Thyroid gland (tissue), 4 donors: ENCODE results near the gene ACAD8. TPM values are rescaled to one million over a fixed set of nuclear protein-coding genes. Genes with fewer than 3 reads are reported as not detected.
"Not testable (repeated sequence)": the region's sequence is repeated elsewhere in the genome, so short reads cannot be mapped to it uniquely, and the experiment has no call there.

Experiments used
- DNase-seq, 2 donors: peaks; one replicate each; pipeline ENCODE4 v3.0.0-alpha.2; 2019
- H3K27ac ChIP-seq, 3 donors: fragments of 200-600 bp; sonication (generic); 1 replicate in 2 of 3; 2 replicates in 1 of 3; pipeline ENCODE4 v1.5.1; 2016 to 2019; ENCODE audit warnings: mild to moderate bottlenecking in 1 of 3, moderate library complexity in 1 of 3
- H3K27me3 ChIP-seq: fragments of 200-600 bp; sonication (generic); one replicate; pipeline ENCODE4 v1.5.1; 2019
- H3K36me3 ChIP-seq, 2 donors: fragments of 200-600 bp; sonication (generic); one replicate each; pipeline ENCODE4 v1.5.1; 2016 to 2019
- H3K4me1 ChIP-seq, 2 donors: fragments of 200-600 bp; sonication (generic); one replicate each; pipeline ENCODE4 v1.5.1; 2017 to 2019
- H3K4me3 ChIP-seq, 3 donors: fragments of 200-600 bp; sonication (generic); replicated peaks in 1 of 3; 1 replicate in 2 of 3; 2 replicates in 1 of 3; pipeline ENCODE4 v1.5.1; 2016; ENCODE audit warnings: mild to moderate bottlenecking in 1 of 3
- H3K9me3 ChIP-seq: fragments of 200-600 bp; sonication (generic); one replicate; pipeline ENCODE4 v1.5.1; 2017
- POLR2A ChIP-seq, 2 donors: fragments of 450-650 bp; IDR thresholded peaks; one replicate each; pipeline ENCODE4 v1.6.1; 2017; ENCODE audit warnings: antibody characterized with exemption in 2 of 2, mild to moderate bottlenecking in 2 of 2, moderate library complexity in 1 of 2
- WGBS, 2 donors: methylation state at CpG; one replicate each; pipeline ENCODE4 v1.1.5; 2017; 5-methylcytosine and 5-hydroxymethylcytosine counted together
- intact Hi-C: fragments of 100-400 bp; cut with DNase I; formaldehyde crosslinking; loops from one replicate; pipeline ENCODE4 v1.15.1; 2023
- total RNA-seq, 4 donors: library from RNA; depleted of rRNA; stranded (reverse); fragments of >200 nt; gene quantifications; one replicate each; pipeline ENCODE4 v1.2.3, GENCODE V29; 2016
- TF ChIP-seq, protein P1 (sequence below), 6 experiments: fragments of 200-600 bp in 3 of 6; fragments of 450-650 bp in 3 of 6; sonication (generic) in 3 of 6; IDR thresholded peaks; one replicate each; pipeline ENCODE4 v1.5.1; 2016 to 2019; ENCODE audit warnings: antibody characterized with exemption in 6 of 6, mild to moderate bottlenecking in 2 of 6, inconsistent platforms in 1 of 6, moderate library complexity in 1 of 6

Gene ACAD8
- total RNA-seq, 4 donors from 2014 or later, result 57.2 to 130 (median 73.2) TPM

DNA sequence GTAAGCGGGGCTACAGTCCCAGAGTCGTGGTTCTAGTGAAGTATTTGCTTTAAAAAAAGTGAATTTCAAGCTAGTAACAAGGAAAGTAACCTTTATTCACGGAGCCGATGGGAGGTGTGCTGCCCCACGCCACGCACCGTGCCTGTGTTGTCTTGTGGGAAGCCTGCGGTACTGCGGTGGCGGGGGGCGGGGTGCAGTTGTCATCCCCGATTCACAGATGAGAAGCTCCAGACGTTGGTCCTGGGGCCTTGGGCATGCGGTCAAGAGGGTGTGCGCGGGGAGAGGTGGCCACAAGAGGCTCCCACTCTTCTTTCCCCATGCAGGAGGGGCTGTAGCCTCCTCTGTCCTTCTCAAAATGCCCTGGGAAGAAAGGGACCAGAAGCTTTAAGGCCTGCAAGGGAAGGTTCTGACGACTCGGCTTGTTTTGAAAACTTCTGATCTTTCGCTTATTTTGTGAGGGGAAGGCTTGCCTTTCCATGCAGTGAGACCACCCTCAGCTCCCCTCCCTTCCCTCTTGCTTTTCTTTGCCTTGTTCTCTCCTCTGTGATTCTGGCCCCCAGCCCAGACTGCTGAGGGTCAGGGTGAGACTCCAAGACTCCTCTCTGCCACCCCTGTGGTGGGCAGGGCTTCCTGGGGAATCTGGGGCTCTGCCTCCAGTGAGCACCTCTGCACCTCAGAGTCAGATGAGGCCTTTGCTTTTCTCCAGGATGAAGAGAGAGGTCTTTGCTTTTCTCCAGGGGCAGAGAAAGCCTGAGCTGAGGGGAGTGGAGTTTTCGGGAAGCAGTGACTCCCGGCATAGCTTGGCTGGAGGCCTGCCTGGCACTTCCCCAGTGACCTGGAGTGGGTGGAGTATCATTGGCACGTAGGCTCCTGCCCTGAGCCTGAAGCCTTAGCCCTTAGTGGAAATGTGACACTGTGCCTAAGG lies 29.0 kb downstream of the ACAD8 start:
- TF ChIP-seq, protein P1, sequence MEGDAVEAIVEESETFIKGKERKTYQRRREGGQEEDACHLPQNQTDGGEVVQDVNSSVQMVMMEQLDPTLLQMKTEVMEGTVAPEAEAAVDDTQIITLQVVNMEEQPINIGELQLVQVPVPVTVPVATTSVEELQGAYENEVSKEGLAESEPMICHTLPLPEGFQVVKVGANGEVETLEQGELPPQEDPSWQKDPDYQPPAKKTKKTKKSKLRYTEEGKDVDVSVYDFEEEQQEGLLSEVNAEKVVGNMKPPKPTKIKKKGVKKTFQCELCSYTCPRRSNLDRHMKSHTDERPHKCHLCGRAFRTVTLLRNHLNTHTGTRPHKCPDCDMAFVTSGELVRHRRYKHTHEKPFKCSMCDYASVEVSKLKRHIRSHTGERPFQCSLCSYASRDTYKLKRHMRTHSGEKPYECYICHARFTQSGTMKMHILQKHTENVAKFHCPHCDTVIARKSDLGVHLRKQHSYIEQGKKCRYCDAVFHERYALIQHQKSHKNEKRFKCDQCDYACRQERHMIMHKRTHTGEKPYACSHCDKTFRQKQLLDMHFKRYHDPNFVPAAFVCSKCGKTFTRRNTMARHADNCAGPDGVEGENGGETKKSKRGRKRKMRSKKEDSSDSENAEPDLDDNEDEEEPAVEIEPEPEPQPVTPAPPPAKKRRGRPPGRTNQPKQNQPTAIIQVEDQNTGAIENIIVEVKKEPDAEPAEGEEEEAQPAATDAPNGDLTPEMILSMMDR (IDR thresholded peaks at IDR 0.05), result no peak
- no peak for TF ChIP-seq POLR2A (IDR thresholded peaks at IDR 0.05)
- WGBS, 2 donors, result 78 to 83% methylated on average over 21 to 22 of the region's 22 CpGs
- H3K27ac ChIP-seq, result peak overlapping the region in 1 of 3 donors; percentile 63
- H3K27me3 ChIP-seq, result no peaks in the 10 kb centered on the region
- H3K9me3 ChIP-seq, result no peaks in the 10 kb centered on the region
- peaks cover 0 to 12% of the 10 kb centered on the region in 2 donors for H3K4me1 ChIP-seq
- intact Hi-C loops, result no loop called here
- no peak overlapping the region for H3K4me3 ChIP-seq
- peak; percentile 77 to 82 for DNase-seq
- H3K36me3 ChIP-seq, result no peaks in the 10 kb centered on the region

DNA sequence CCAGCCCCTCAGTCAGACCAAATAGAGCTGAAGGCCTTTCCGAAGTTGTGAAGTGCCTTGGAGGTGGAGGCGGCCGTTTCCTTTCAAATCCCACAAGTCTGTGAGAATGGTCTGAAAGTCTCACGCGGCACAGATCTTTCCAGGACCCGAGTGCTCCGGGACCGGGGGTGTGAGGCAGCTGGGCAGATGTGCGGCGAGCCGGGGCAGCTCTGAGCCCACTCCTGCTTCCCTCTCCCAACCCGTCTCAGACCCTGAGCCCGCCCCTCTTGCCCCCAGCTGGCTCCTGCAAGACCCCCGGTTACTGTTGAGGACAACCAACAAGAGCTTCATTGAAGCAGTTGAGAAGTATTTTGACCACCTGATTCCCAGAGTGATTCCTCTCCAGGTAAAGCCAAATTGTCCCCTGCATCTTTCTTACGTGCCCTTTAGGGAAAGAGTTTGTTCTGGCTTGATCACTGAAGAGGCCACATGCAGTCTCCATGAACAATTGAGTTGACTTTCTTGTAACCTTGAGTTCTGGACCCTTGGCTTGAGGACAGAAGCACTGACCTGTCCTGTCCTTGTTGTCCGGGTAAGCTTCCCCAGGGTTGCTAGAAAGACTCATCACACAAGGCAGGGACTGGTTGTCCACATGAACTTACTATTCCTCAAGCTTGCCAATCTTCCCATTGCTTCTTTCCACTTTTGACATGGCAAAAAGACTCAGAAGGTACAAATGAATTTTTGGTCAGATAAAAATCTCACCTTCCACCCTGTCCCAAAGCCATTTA lies 30.3 kb downstream of the ACAD8 start:
- intact Hi-C loops, result no loop called here
- no peaks in the 10 kb centered on the region for H3K27me3 ChIP-seq
- no peak for TF ChIP-seq POLR2A (IDR thresholded peaks at IDR 0.05)
- TF ChIP-seq, protein P1 (IDR thresholded peaks at IDR 0.05), result no peak
- peaks cover 0 to 11% of the 10 kb centered on the region in 2 donors for H3K4me1 ChIP-seq
- H3K27ac ChIP-seq, result no peak overlapping the region
- WGBS, 2 donors, result 72 to 80% methylated on average over 14 to 15 of the region's 16 CpGs
- no peak overlapping the region for H3K4me3 ChIP-seq
- H3K9me3 ChIP-seq, result no peaks in the 10 kb centered on the region
- DNase-seq, result no peak
- no peaks in the 10 kb centered on the region for H3K36me3 ChIP-seq

DNA sequence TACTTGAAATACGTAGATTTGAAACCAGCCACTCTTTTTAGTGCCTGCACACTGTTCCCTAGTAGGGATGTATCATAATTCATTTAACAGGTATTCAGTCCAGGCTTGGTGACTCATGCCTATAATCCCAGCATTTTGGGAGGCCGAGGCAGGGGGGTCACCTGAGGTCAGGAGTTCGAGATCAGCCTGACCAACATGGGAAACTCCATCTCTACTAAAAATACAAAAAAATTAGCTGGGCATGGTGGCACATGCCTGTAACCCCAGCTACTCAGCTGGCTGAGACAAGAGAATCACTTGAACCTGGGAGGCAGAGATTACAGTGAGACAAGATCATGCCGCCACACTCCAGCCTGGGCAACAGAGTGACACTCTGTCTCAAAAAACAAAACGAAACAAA lies 31.0 kb downstream of the ACAD8 start:
- peaks cover 0 to 11% of the 10 kb centered on the region in 2 donors for H3K4me1 ChIP-seq
- H3K4me3 ChIP-seq, intact Hi-C loops, H3K9me3 ChIP-seq, H3K27me3 ChIP-seq, DNase-seq, H3K36me3 ChIP-seq, H3K27ac ChIP-seq: not testable (repeated sequence)
- WGBS, 2 donors, result 92 to 93% methylated on average over 5 of the region's 5 CpGs

DNA sequence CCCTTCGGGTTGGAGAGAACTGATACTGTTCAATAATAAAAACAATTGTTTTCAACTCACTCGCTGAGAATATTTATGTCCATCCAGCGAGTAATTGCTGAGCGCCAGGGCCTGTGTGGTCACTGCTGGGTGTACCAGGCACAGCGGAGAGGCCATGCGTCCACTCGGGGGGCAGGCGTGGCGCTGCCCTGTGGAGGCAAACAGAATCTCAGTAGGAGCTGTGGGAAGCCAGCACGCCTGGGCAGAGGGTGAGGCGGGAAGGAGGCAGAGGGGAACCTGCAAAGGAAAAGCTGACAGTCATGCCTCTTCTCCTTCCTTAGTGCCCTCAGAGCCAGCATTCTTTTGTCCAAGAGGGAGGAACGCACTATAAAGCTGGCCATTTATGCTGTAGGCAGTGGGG lies 34.2 kb downstream of the ACAD8 start:
- 90 to 94% methylated on average over 12 of the region's 12 CpGs for WGBS, 2 donors
- intact Hi-C loops, result no loop called here
- H3K4me1 ChIP-seq, result peaks cover 0 to 6% of the 10 kb centered on the region in 2 donors

DNA sequence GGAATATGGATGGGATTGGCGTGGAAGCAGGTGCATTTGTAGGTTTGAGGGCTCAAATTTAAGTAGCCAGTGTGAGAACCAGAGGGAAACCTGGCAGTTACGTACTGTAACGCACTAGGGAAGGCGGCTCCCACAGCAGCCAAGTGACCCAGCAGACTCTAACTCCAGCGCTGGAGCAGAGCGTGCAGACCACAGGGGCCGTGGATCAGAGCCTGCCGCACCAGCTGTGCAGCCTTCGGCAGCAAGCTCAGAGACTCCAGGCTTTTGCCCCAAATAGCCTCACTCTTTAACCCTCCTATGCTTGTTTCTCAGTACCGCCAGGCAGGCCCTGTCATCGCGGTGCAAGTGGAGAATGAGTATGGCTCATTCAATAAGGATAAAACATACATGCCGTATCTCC lies 35.1 kb downstream of the ACAD8 start:
- Histone ChIP-seq H3K27me3 (no peaks in the 10 kb centered on the region), H3K4me1 (no peaks in the 10 kb centered on the region), H3K27ac (no peak overlapping the region), H3K9me3 (no peaks in the 10 kb centered on the region), H3K4me3 (no peak overlapping the region), H3K36me3 (no peaks in the 10 kb centered on the region)
- intact Hi-C loops, result no loop called here
- no peak for TF ChIP-seq POLR2A (IDR thresholded peaks at IDR 0.05)
- TF ChIP-seq, protein P1 (IDR thresholded peaks at IDR 0.05), result no peak
- 93 to 95% methylated on average over 12 to 13 of the region's 13 CpGs for WGBS, 2 donors
- no peak for DNase-seq

More for the DNA sequence above, 34.2 kb downstream of the ACAD8 start:
- TF ChIP-seq, protein P1 (IDR thresholded peaks at IDR 0.05), result no peak
- no peak for TF ChIP-seq POLR2A (IDR thresholded peaks at IDR 0.05)
- no peaks in the 10 kb centered on the region for H3K27me3 ChIP-seq
- no peak for DNase-seq
- H3K36me3 ChIP-seq, result no peaks in the 10 kb centered on the region
- H3K4me3 ChIP-seq, result no peak overlapping the region
- H3K9me3 ChIP-seq, result no peaks in the 10 kb centered on the region
- H3K27ac ChIP-seq, result no peak overlapping the region
